ENCODE measurements around the gene KRT71.

The KRT71 gene

GRCh38 chr12:52518574-52519386, 34.2 kb downstream of the KRT71 start:
- no peak overlapping the region for H3K4me2 ChIP-seq (ENCODE audit: low read length)
- peaks cover 77% of the 10 kb centered on the region for H3K27me3 ChIP-seq (ENCODE audit: control insufficient read depth, insufficient read depth, low read length)
- no peak overlapping the region for H3K9ac ChIP-seq (ENCODE audit: low read depth, low read length)
- H3K4me1 ChIP-seq (ENCODE audit: control insufficient read depth, insufficient read depth, low read length) = peaks cover 19% of the 10 kb centered on the region
- H3K4me3 ChIP-seq (ENCODE audit: low read length) = no peak overlapping the region
- no peaks in the 10 kb centered on the region for H3K36me3 ChIP-seq (ENCODE audit: insufficient read depth, low read length)
- no peaks in the 10 kb centered on the region for H3K9me3 ChIP-seq (replicated peaks; ENCODE audit: low read length)

DNA sequence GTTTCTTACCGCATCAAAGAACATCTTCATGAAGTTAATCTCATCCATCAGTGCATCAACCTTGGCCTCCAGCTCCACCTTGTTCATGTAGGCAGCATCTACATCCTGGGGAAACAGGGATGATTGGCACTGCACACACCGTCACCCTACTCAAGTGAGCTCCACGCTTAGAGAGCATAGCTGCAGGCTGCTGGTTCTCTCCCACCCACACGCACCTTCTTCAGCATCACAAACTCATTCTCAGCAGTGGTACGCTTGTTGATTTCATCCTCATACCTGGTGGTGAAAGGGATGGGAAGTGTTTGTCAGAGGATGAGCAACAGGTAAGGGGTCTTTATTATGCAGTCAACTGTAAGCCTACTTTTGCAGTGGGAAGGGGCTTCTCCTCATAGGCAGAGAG, 35.1 kb downstream of the KRT71 start:
- no peaks in the 10 kb centered on the region for H3K9me3 ChIP-seq (replicated peaks; ENCODE audit: low read length)
- peaks cover 17% of the 10 kb centered on the region for H3K4me1 ChIP-seq (ENCODE audit: control insufficient read depth, insufficient read depth, low read length)
- H3K4me3 ChIP-seq (ENCODE audit: low read length) = no peak overlapping the region
- no peaks in the 10 kb centered on the region for H3K36me3 ChIP-seq (ENCODE audit: insufficient read depth, low read length)
- no peak overlapping the region for H3K4me2 ChIP-seq (ENCODE audit: low read length)
- H3K27me3 ChIP-seq (ENCODE audit: control insufficient read depth, insufficient read depth, low read length) = peaks cover 69% of the 10 kb centered on the region
- H3K9ac ChIP-seq (ENCODE audit: low read depth, low read length) = no peak overlapping the region

DNA sequence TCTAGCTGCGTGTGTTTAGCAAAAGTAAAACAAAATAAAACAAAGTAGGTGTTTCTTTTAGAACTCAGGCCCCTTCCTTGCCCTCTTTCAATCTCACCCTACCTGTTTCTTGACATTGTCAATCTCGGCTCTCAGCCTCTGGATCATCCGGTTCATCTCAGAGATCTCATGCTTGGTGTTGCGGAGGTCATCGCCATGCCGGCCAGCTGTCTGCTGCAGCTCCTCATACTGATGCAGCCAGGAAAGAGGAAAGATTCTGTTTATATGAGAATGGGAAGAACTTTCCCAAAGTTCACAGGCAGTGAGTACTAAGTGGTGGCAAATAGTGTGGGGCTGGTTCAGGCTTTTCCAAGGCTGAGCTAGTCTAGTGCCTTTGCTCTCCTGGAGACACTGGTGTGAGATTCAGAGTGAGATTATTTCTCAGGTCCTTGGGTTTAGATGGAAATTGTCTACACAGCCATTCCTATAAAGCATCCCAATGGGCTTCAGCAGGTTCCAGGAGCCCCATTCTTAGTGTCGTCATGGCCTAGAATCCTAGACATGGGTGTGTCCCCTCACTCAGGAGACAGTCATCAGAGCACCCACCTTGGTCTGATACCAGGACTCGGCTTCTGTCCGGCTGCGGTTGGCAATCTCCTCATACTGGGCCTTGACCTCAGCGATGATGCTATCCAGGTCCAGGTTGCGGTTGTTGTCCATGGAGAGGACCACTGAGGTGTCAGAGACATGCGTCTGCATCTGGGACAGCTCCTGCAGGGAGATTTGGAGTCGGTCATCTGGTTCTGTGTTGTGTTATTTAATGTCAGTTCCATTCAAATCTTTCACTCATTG, 35.7 kb downstream of the KRT71 start:
- Histone ChIP-seq H3K4me2 (ENCODE audit: low read length) (no peak overlapping the region), H3K9ac (ENCODE audit: low read depth, low read length) (no peak overlapping the region), H3K9me3 (replicated peaks; ENCODE audit: low read length) (no peaks in the 10 kb centered on the region), H3K4me3 (ENCODE audit: low read length) (no peak overlapping the region), H3K4me1 (ENCODE audit: control insufficient read depth, insufficient read depth, low read length) (peaks cover 11% of the 10 kb centered on the region), H3K36me3 (ENCODE audit: insufficient read depth, low read length) (no peaks in the 10 kb centered on the region), H3K27me3 (ENCODE audit: control insufficient read depth, insufficient read depth, low read length) (peaks cover 62% of the 10 kb centered on the region)

DNA sequence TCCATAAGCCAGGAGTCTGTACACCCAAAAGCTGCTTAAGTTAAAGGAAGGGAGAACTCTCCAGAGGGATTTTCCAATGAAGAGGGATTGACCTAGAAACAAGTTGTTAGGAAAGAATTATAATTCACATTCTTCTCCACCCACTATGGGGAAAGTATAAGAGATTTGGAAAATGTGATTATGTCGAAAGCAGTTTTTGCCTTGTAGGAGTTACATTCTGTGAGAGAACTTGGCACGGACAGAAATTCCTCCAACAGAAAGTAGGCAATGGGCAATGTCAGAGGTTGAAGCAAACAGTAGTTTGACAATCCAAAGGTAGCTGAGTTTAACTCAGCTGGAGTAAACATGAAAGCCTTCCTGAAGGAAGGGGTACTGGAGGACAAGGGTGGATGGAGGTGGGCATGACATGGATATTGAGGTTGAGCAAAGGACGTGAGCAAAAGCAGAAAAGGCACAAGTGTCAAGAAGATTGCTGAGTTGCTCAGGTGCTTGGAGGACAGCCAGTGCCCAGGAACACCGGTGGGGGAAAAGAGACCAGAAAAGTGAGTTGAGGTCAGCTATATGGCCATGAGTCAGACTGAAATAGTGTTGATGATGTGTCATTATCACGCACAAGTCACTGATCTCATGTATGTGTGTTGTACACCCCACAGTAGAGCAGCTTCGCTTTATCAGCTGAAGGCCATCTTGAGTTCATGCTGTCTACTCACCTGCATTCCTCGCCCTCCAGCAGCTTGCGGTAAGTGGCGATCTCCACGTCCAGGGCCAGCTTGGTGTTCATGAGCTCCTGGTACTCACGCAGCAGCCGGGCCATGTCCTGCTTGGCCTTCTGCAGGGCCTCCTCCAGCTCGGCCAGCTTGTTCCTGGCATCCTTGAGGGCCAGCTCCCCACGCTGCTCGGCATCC, 36.8 kb downstream of the KRT71 start:
- peaks cover 3% of the 10 kb centered on the region for H3K4me1 ChIP-seq (ENCODE audit: control insufficient read depth, insufficient read depth, low read length)
- H3K27me3 ChIP-seq (ENCODE audit: control insufficient read depth, insufficient read depth, low read length) = peaks cover 53% of the 10 kb centered on the region
- no peak overlapping the region for H3K4me3 ChIP-seq (ENCODE audit: low read length)
- no peak overlapping the region for H3K4me2 ChIP-seq (ENCODE audit: low read length)
- H3K9me3 ChIP-seq (replicated peaks; ENCODE audit: low read length) = no peaks in the 10 kb centered on the region
- H3K9ac ChIP-seq (ENCODE audit: low read depth, low read length) = no peak overlapping the region
- H3K36me3 ChIP-seq (ENCODE audit: insufficient read depth, low read length) = no peaks in the 10 kb centered on the region

GRCh38 chr12:52515319-52515646, 37.7 kb downstream of the KRT71 start:
- no peaks in the 10 kb centered on the region for H3K4me1 ChIP-seq (ENCODE audit: control insufficient read depth, insufficient read depth, low read length)
- no peak overlapping the region for H3K4me3 ChIP-seq (ENCODE audit: low read length)
- H3K27me3 ChIP-seq (ENCODE audit: control insufficient read depth, insufficient read depth, low read length) = peaks cover 44% of the 10 kb centered on the region
- H3K9ac ChIP-seq (ENCODE audit: low read depth, low read length) = no peak overlapping the region
- no peaks in the 10 kb centered on the region for H3K36me3 ChIP-seq (ENCODE audit: insufficient read depth, low read length)
- no peaks in the 10 kb centered on the region for H3K9me3 ChIP-seq (replicated peaks; ENCODE audit: low read length)
- no peak overlapping the region for H3K4me2 ChIP-seq (ENCODE audit: low read length)

DNA sequence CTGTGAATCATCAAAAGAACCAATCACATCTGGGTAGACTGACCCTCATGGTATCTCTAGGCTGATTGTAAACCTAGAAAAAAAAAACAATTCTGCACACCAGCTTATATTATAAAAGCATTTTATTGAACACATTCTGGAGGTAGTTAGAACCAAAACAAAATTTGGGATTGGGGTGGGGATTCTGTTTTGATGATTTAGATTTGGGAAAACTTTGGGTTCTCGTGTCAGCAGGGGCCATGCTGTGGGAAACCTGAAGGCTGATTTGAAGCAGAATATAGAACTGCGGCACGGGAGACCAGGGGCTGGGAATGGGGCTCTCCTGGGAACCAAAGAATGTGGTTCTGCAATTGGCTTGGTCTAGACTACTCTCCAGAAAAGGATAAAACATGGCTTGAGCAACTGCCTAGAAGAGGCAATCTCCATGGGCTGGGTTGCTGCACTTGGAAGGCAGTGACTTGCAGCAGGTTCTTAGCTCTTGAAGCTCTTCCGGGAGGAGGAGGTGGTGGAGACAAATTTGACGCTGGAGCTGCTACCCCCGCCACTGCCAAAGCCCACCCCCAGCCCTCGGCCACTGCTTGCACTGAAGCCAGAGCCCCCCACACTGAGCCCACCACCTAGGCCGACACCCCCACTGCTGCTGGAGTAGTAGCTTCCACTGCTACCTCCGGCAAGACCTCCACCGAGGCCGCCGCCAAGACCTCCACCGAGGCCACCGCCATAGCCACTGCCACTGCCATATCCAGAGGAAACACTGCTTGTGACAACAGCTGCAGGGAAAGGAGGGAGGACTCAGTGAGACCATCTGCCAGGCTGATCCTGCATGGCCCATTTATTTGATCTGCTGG, 38.2 kb downstream of the KRT71 start:
- Histone ChIP-seq H3K9ac (ENCODE audit: low read depth, low read length) (no peak overlapping the region), H3K36me3 (ENCODE audit: insufficient read depth, low read length) (no peaks in the 10 kb centered on the region), H3K4me1 (ENCODE audit: control insufficient read depth, insufficient read depth, low read length) (no peaks in the 10 kb centered on the region), H3K4me3 (ENCODE audit: low read length) (no peak overlapping the region), H3K4me2 (ENCODE audit: low read length) (no peak overlapping the region), H3K9me3 (replicated peaks; ENCODE audit: low read length) (no peaks in the 10 kb centered on the region), H3K27me3 (ENCODE audit: control insufficient read depth, insufficient read depth, low read length) (peaks cover 40% of the 10 kb centered on the region)

DNA sequence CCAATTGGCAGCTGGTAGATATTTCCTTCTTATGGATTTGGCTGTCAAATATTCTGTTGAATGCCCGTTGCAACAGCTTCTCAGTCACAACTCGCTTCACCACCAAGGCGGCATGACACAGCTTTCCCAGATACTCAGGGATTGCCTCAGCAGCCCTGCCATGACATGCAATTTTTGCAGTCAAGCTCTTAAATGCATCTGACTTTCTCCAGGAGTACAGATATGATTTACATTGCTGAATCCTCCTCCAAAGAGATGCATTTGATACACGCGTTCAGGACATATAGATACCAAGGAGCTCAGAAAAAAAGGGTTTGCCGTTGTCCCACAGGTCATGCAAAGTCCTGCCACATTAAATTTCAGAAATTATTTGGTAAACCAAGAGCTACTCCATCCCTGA, 39.2 kb downstream of the KRT71 start:
- no peaks in the 10 kb centered on the region for H3K9me3 ChIP-seq (replicated peaks; ENCODE audit: low read length)
- H3K9ac ChIP-seq (ENCODE audit: low read depth, low read length) = no peak overlapping the region
- no peaks in the 10 kb centered on the region for H3K36me3 ChIP-seq (ENCODE audit: insufficient read depth, low read length)
- H3K4me1 ChIP-seq (ENCODE audit: control insufficient read depth, insufficient read depth, low read length) = no peaks in the 10 kb centered on the region
- no peak overlapping the region for H3K4me3 ChIP-seq (ENCODE audit: low read length)
- no peak overlapping the region for H3K4me2 ChIP-seq (ENCODE audit: low read length)
- peaks cover 31% of the 10 kb centered on the region for H3K27me3 ChIP-seq (ENCODE audit: control insufficient read depth, insufficient read depth, low read length)

GRCh38 chr12:52508211-52508610, 44.7 kb downstream of the KRT71 start:
- Histone ChIP-seq H3K36me3 (ENCODE audit: insufficient read depth, low read length) (no peaks in the 10 kb centered on the region), H3K4me2 (ENCODE audit: low read length) (no peak overlapping the region), H3K4me1 (ENCODE audit: control insufficient read depth, insufficient read depth, low read length) (peaks cover 4% of the 10 kb centered on the region), H3K9me3 (replicated peaks; ENCODE audit: low read length) (no peaks in the 10 kb centered on the region), H3K27me3 (ENCODE audit: control insufficient read depth, insufficient read depth, low read length) (peaks cover 10% of the 10 kb centered on the region), H3K4me3 (ENCODE audit: low read length) (no peak overlapping the region), H3K9ac (ENCODE audit: low read depth, low read length) (no peak overlapping the region)

DNA sequence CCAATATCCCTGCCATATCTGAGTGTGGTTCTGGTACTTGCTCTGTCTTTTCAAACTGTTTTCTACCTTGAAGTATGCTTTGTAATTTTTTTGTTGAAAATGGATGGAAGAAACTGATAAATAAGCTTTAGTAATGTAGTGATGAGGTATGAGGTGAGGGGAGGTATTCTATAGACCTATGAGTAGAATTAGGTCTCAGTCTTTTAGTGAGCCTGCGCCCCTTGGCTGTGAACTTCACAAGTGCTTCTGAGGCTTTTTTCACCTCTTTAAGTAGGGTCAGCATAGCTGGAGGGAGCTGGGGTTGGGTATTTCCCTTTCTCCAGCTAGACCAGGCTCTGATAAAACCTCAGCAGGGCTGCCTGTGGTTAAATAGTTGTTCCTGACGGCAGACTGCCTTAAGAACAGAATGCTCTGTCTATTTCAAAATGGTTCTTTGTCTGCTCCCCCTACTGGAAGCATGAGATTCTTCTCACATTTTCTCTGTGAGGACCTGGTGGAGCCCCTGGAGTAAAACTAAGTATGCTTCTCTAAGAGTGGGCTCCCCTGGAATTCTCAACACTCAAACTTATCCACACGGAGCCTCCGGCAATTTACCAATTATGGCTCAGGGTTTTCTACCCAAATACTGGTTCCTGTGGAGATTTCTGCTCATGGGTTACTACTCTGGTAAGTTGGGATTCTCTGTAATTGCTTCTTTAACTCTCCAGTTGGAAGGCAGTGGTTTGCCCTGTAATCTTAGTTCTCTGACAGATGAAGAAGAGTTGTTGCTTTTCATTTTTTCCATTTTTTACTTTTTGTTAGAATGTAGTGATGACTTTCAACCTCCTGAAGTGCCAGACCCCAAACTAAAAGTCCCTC, 45.9 kb downstream of the KRT71 start:
- no peaks in the 10 kb centered on the region for H3K36me3 ChIP-seq (ENCODE audit: insufficient read depth, low read length)
- H3K4me3 ChIP-seq (ENCODE audit: low read length) = no peak overlapping the region
- H3K4me2 ChIP-seq (ENCODE audit: low read length) = no peak overlapping the region
- H3K9me3 ChIP-seq (replicated peaks; ENCODE audit: low read length) = no peaks in the 10 kb centered on the region
- peaks cover 4% of the 10 kb centered on the region for H3K4me1 ChIP-seq (ENCODE audit: control insufficient read depth, insufficient read depth, low read length)
- H3K27me3 ChIP-seq (ENCODE audit: control insufficient read depth, insufficient read depth, low read length) = peaks cover 10% of the 10 kb centered on the region
- no peak overlapping the region for H3K9ac ChIP-seq (ENCODE audit: low read depth, low read length)

DNA sequence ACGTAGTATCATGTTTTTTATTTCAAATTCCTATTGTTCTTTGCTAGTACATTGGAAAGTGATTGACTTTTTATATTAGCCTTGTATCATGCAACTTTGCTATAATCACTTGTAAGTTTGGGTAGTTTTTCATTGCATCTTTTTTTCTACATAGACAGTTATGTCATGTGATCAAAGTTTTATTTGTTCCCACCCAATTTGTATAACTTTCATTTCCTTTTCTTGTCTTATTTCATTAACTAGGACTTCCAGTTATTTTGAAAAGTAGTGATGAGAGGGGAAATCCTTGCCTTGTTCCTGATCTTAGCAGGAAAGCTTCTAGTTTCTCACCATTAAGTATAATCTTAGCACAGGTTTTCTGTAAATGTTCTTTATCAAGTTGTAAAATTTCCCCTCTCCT, 50.1 kb downstream of the KRT71 start:
- Histone ChIP-seq H3K4me1 (ENCODE audit: control insufficient read depth, insufficient read depth, low read length) (peaks cover 17% of the 10 kb centered on the region), H3K4me2 (ENCODE audit: low read length) (no peak overlapping the region)

More for the DNA sequence above, 50.1 kb downstream of the KRT71 start:
- Histone ChIP-seq H3K9ac (ENCODE audit: low read depth, low read length) (no peak overlapping the region), H3K4me3 (ENCODE audit: low read length) (no peak overlapping the region), H3K9me3 (replicated peaks; ENCODE audit: low read length) (no peaks in the 10 kb centered on the region), H3K36me3 (ENCODE audit: insufficient read depth, low read length) (no peaks in the 10 kb centered on the region), H3K27me3 (ENCODE audit: control insufficient read depth, insufficient read depth, low read length) (peaks cover 5% of the 10 kb centered on the region)

Data from skeletal muscle satellite cell (primary cell).